Psoas muscle (tissue), 8 donors: ENCODE measurements around the gene SENP6. TPM values are rescaled to one million over a fixed set of nuclear protein-coding genes. Genes with fewer than 3 reads are reported as not detected.
A peak's percentile ranks its signal among the peaks of the same experiment; 100 is the strongest.

Experiments used
- ATAC-seq, 4 donors: fragments of 200-7000 bp; cut with Tn5 transposase; one replicate each; pipeline ENCODE4 v1.9.1; 2020; ENCODE audit warnings: moderate library complexity in 3 of 4, mild to moderate bottlenecking in 2 of 4
- DNase-seq, 2 donors: peaks; one replicate each; pipeline ENCODE4 v3.0.0-alpha.2; 2020
- H3K27ac ChIP-seq: fragments of 200-600 bp; one replicate; pipeline ENCODE4 v1.8.0; 2022
- H3K27me3 ChIP-seq, 3 donors: fragments of 200-600 bp in 1 of 3; one replicate each; pipeline versions ENCODE4 v1.6.1 to v1.8.0; 2013 to 2022; ENCODE audit warnings: low read length in 2 of 3, mild to moderate bottlenecking in 2 of 3, moderate library complexity in 1 of 3; ENCODE audit not compliant: insufficient read depth in 3 of 3
- H3K36me3 ChIP-seq, 2 donors: fragments of 200-600 bp in 1 of 2; one replicate each; pipeline versions ENCODE4 v1.6.1 to v1.8.0; 2013 to 2022; ENCODE audit warnings: low read depth in 1 of 2, mild to moderate bottlenecking in 1 of 2, moderate library complexity in 1 of 2; ENCODE audit not compliant: insufficient read depth in 1 of 2
- H3K4me1 ChIP-seq: fragments of 200-600 bp; one replicate; pipeline ENCODE4 v1.8.0; 2022
- H3K4me3 ChIP-seq: fragments of 200-600 bp; one replicate; pipeline ENCODE4 v1.8.0; 2022; ENCODE audit warnings: mild to moderate bottlenecking
- H3K9me3 ChIP-seq: fragments of 200-600 bp; one replicate; pipeline ENCODE4 v1.8.0; 2022
- WGBS, 3 donors: extraction: QIAGEN DNeasy Blood & Tissue Kit; methylation state at CpG; one replicate each; pipeline versions ENCODE4 v1.1.6 to v1.1.7; 2013; 5-methylcytosine and 5-hydroxymethylcytosine counted together
- intact Hi-C, 2 donors: fragments of 100-400 bp; cut with DNase I; formaldehyde crosslinking; loops; one replicate each; pipeline versions ENCODE4 v1.11.0 to v1.14.2; 2022
- polyA plus RNA-seq, 3 donors: library from polyadenylated mRNA; stranded (reverse); fragments of 200-250 nt; gene quantifications; one replicate each; pipeline ENCODE4 v1.2.3, GENCODE V29; 2013
- total RNA-seq, 4 donors: library from RNA; stranded (reverse); fragmentation: NEBNext Ultra II Directional in 2 of 4; extraction: Animal tissue kit (Norgen Biotek cat#: 25700) in 2 of 4; gene quantifications; one replicate each; pipeline versions ENCODE4 v1.2.1 to v1.2.4, GENCODE V29; 2021 to 2023
- TF ChIP-seq, protein P1 (sequence below): fragments of 200-600 bp; IDR thresholded peaks from one replicate; pipeline ENCODE4 v1.8.0; 2022; ENCODE audit warnings: antibody characterized with exemption
- donor health status: healthy with polysubstance abuse.
- donor health status: DM: no; HTN: no; CAD: no; lungs with moderate emphysema.
- donor health status: Bipolar disorder and iron deficiency.
- donor health status: healthy.
- donor health status: DM: yes; HTN: yes; CAD: no.
- donor health status: DM: no; HTN: no; CAD: no.
- donor health status: DM: no; HTN: no; CAD: no.
- donor health status: DM: yes; HTN: yes; CAD: no.

SENP6 gene
- total and polyA plus RNA-seq, 7 donors = 17.6 to 69.5 (median 51.5) TPM

DNA sequence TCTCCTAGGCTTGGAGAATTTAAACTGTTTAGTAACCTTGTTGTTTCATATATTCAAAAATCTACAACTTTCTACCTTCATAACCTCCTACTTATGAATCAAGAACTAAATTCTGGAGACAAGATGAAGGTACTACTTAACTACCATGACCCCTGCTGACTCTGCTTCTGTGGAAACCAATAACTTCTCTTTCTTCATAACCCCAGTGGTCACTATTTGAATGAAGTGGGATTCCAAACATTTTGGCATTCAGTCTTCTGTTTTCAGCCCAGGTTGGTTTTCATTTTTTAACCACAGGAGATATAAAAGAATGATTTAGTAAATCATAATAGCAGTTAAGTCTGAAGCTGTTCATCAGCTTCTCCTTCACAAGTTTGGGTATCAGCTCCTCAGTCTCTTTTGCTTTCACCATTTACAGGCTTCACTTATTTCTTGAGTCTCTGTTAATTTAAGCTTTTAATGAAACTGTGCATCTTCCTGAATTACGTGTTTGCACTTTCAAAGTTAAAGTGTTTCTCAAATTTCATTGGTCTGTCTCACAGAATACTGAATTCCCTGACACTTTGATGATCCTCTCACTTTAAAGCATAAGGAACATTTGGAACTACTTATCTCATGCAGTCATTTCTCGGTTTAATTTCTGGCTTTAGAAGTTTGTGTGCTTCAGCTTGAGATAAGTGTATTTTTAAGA is 9.5 kb downstream of the SENP6 start:
- ATAC-seq (no peak), DNase-seq (no peak)
- H3K9me3 ChIP-seq = no peaks in the 10 kb centered on the region
- TF ChIP-seq, protein P1, sequence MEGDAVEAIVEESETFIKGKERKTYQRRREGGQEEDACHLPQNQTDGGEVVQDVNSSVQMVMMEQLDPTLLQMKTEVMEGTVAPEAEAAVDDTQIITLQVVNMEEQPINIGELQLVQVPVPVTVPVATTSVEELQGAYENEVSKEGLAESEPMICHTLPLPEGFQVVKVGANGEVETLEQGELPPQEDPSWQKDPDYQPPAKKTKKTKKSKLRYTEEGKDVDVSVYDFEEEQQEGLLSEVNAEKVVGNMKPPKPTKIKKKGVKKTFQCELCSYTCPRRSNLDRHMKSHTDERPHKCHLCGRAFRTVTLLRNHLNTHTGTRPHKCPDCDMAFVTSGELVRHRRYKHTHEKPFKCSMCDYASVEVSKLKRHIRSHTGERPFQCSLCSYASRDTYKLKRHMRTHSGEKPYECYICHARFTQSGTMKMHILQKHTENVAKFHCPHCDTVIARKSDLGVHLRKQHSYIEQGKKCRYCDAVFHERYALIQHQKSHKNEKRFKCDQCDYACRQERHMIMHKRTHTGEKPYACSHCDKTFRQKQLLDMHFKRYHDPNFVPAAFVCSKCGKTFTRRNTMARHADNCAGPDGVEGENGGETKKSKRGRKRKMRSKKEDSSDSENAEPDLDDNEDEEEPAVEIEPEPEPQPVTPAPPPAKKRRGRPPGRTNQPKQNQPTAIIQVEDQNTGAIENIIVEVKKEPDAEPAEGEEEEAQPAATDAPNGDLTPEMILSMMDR = no peak
- H3K36me3 ChIP-seq = no peaks in the 10 kb centered on the region
- H3K4me1 ChIP-seq = peaks cover 63% of the 10 kb centered on the region
- H3K27me3 ChIP-seq = no peaks in the 10 kb centered on the region
- no peak overlapping the region for H3K4me3 ChIP-seq
- intact Hi-C loops = no loop called here
- peak overlapping the region; percentile 33 for H3K27ac ChIP-seq
- 28 to 49% (median 33%) methylated on average over 2 of the region's 2 CpGs for WGBS, 3 donors

DNA sequence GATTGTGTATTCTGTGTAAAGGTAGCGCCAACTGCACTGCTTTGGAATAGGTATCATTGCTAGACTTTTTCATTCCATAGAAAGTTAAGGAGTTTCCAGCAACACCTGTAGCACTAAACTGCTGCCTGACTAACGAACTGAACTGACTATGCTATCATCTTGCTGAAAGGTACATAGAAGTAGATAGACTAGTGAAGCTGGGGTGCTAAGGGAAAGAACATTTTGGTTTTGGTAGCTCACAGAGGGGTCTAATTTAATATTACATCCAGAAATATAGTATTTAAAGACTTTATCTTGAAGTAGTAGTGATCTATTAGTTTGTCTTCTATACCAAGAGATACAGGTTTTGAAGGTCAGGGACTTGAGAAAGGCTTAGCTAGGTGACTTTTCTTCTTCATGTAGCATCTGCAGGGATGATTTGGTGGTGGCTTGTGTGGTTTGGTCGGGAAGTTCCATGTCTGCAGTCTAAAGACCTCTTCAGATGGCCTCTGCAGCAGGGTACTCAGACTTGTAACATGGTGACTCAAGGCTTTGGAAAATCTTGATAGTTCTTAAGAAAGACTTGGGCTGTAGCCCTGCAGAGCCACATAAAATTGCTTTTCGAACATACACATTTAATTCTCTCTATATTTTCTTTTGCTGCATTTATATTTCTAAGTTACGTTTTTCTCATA is 10.2 kb downstream of the SENP6 start:
- H3K9me3 ChIP-seq = no peaks in the 10 kb centered on the region
- no peaks in the 10 kb centered on the region for H3K27me3 ChIP-seq
- 77 to 81% (median 81%) methylated on average over 5 of the region's 5 CpGs for WGBS, 3 donors
- intact Hi-C loops = no loop called here
- TF ChIP-seq, protein P1 = no peak
- H3K27ac ChIP-seq = peak overlapping the region; percentile 33
- ATAC-seq (no peak), DNase-seq (no peak)
- H3K4me3 ChIP-seq = no peak overlapping the region
- no peaks in the 10 kb centered on the region for H3K36me3 ChIP-seq
- peaks cover 64% of the 10 kb centered on the region for H3K4me1 ChIP-seq

DNA sequence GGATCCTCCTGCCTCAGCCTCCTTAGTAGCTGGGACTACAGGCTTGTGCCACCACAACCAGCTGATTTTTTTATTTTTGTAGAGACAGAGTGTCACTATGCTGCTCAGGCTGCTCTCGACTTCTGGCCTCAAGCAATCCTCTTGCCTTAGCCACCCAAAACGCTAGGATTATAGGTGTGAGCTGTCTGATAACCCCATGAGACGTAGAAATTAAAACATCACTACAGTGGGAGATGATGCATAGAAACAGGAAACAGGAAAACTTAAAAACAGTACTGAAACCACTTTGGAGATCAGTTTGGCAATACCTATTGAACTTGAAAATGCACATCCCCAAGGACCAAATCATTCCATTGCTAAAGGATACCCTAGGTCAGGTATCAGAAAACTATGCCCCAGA is 10.8 kb downstream of the SENP6 start:
- Histone ChIP-seq H3K27ac (peak overlapping the region; percentile 24), H3K27me3 (no peaks in the 10 kb centered on the region), H3K36me3 (no peaks in the 10 kb centered on the region), H3K4me3 (no peak overlapping the region), H3K9me3 (no peaks in the 10 kb centered on the region), H3K4me1 (peaks cover 61% of the 10 kb centered on the region)
- no peak for ATAC-seq
- WGBS, 3 donors = 81 to 87% (median 82%) methylated on average over 3 of the region's 3 CpGs
- no peak for DNase-seq
- TF ChIP-seq, protein P1 = no peak
- intact Hi-C loops = no loop called here

DNA sequence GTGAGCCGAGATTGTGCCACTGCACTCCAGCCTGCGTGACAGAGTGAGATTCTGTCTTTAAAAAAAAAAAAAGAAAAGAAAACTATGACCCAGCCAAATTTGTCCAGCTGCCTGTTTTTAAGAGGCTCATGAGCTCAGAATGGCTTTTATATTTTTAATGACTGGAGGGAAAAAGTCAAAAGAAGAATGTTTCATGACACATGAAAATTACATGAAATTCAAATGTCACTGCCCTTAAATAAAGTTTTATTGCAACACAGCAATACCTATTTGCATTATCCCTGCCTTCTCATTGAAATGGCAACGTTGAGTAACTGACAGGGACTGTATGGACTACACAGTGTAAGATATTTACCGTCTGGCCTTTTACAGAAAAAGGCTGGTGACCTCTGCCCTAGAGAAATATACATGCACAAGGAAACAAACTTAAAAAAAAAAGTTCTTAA is 11.4 kb downstream of the SENP6 start:
- peak overlapping the region; percentile 24 for H3K27ac ChIP-seq
- WGBS, 3 donors = 30 to 35% (median 35%) methylated on average over 4 of the region's 4 CpGs
- H3K4me3 ChIP-seq = no peak overlapping the region
- intact Hi-C loops = no loop called here
- H3K36me3 ChIP-seq = no peaks in the 10 kb centered on the region
- no peak for DNase-seq
- TF ChIP-seq, protein P1 = no peak
- ATAC-seq = no peak
- H3K27me3 ChIP-seq = no peaks in the 10 kb centered on the region
- H3K4me1 ChIP-seq = peaks cover 57% of the 10 kb centered on the region
- no peaks in the 10 kb centered on the region for H3K9me3 ChIP-seq
